H1 (cell line): Measurements from ENCODE around the gene GADL1.

ENCODE experiments used
- BCL11A ChIP-seq, 2 experiments: IDR thresholded peaks; one replicate each; pipeline ENCODE4 v1.6.1; 2011; ENCODE audit warnings: low read depth in 2 of 2, low read length in 2 of 2, mild to moderate bottlenecking in 2 of 2
- BRCA1 ChIP-seq: IDR thresholded peaks from 2 replicates; pipeline ENCODE4 v1.6.1; 2012; ENCODE audit warnings: low read depth, low read length, improper control_type of control experiment
- CHD2 ChIP-seq: IDR thresholded peaks from 2 replicates; pipeline ENCODE4 v1.6.1; 2012; ENCODE audit warnings: low read length, improper control_type of control experiment
- CTCF ChIP-seq, 3 experiments: IDR thresholded peaks; 1 replicate in 2 of 3; 2 replicates in 1 of 3; pipeline versions ENCODE4 v1.5.1 to v1.6.1; 2011; ENCODE audit warnings: low read length in 3 of 3, mild to moderate bottlenecking in 3 of 3, inconsistent platforms in 2 of 3, low read depth in 1 of 3, moderate library complexity in 1 of 3; ENCODE audit not compliant: insufficient read depth in 1 of 3; ENCODE audit errors: control extremely low read depth in 1 of 3
- EP300 ChIP-seq, 2 experiments: IDR thresholded peaks; 1 replicate in 1 of 2; 2 replicates in 1 of 2; pipeline ENCODE4 v1.6.1; 2011 to 2012; ENCODE audit warnings: low read depth in 2 of 2, low read length in 2 of 2, mild to moderate bottlenecking in 2 of 2, borderline replicate concordance in 1 of 2, inconsistent platforms in 1 of 2, moderate library complexity in 1 of 2
- POLR2A ChIP-seq, 2 experiments: IDR thresholded peaks; 1 replicate in 1 of 2; 2 replicates in 1 of 2; pipeline ENCODE4 v1.6.1; 2011; ENCODE audit warnings: low read depth in 2 of 2, low read length in 2 of 2, mild to moderate bottlenecking in 2 of 2; ENCODE audit errors: control extremely low read depth in 1 of 2
- POLR2AphosphoS5 ChIP-seq: IDR thresholded peaks from 2 replicates; pipeline ENCODE4 v1.6.1; 2011; ENCODE audit warnings: low read depth, low read length
- RAD21 ChIP-seq, 2 experiments: IDR thresholded peaks in 1 of 2; conservative IDR thresholded peaks in 1 of 2; 2 replicates each; pipeline ENCODE4 v1.6.1; 2011; ENCODE audit warnings: low read depth in 2 of 2, low read length in 2 of 2, improper control_type of control experiment in 1 of 2, inconsistent platforms in 1 of 2, mild to moderate bottlenecking in 1 of 2, moderate library complexity in 1 of 2
- RFX5 ChIP-seq: IDR thresholded peaks from 2 replicates; pipeline ENCODE4 v1.6.1; 2011; ENCODE audit warnings: low read depth, low read length, improper control_type of control experiment, borderline replicate concordance
- RXRA ChIP-seq: IDR thresholded peaks from 2 replicates; pipeline ENCODE4 v1.6.1; 2011; ENCODE audit warnings: low read depth, mild to moderate bottlenecking, low read length, moderate library complexity; ENCODE audit not compliant: insufficient read depth
- TCF12 ChIP-seq: IDR thresholded peaks from 2 replicates; pipeline ENCODE4 v1.6.1; 2011; ENCODE audit warnings: low read depth, mild to moderate bottlenecking, low read length
- ZNF274 ChIP-seq: IDR thresholded peaks from 2 replicates; pipeline ENCODE4 v1.7.0; 2012; ENCODE audit warnings: low read length, borderline replicate concordance; ENCODE audit errors: extremely low read depth

- no peak for TF ChIP-seq RAD21 (IDR thresholded peaks at IDR 0.05 in 1 of 2, conservative IDR thresholded peaks at IDR 0.05 in 1 of 2; ENCODE audit: low read depth in 2 of 2, low read length in 2 of 2)
- TF ChIP-seq EP300 (IDR thresholded peaks at IDR 0.05; ENCODE audit: borderline replicate concordance in 1 of 2, low read depth in 2 of 2, low read length in 2 of 2), result no peak
- TF ChIP-seq BRCA1, result no peak
- TF ChIP-seq TCF12, result no peak
- TF ChIP-seq POLR2AphosphoS5, result no peak
- TF ChIP-seq CHD2, result no peak
- no peak for TF ChIP-seq POLR2A (IDR thresholded peaks at IDR 0.05; ENCODE audit: control extremely low read depth in 1 of 2, low read depth in 2 of 2, low read length in 2 of 2)
- no peak for TF ChIP-seq ZNF274
- no peak for TF ChIP-seq CTCF (IDR thresholded peaks at IDR 0.05; ENCODE audit: control extremely low read depth in 1 of 3, insufficient read depth in 1 of 3, low read depth in 1 of 3, low read length in 3 of 3)
- TF ChIP-seq RXRA, result no peak
- no peak for TF ChIP-seq RFX5
- TF ChIP-seq BCL11A (IDR thresholded peaks at IDR 0.05; ENCODE audit: low read depth in 2 of 2, low read length in 2 of 2), result no peak
Measured at GRCh38 chr3:30933478-30934207, 39.2 kb upstream of the GADL1 start.
